GM23338 (cell line): ENCODE data around the gene HJV. TPM values are rescaled to one million over a fixed set of nuclear protein-coding genes. Genes with fewer than 3 reads are reported as not detected.

Source experiments
- ATAC-seq: fragments of 200-7000 bp; cut with Tn5 transposase; 3 replicates; pipeline ENCODE4 v1.9.1; 2020
- DNase-seq: peaks from one replicate; pipeline ENCODE4 v3.0.0-alpha.2; 2015; ENCODE audit warnings: low spot score
- H2AFZ ChIP-seq: fragments of 200-600 bp; sonication (generic); 2 replicates; pipeline ENCODE4 v1.8.0; 2016; ENCODE audit warnings: antibody characterized with exemption, mild to moderate bottlenecking, moderate library complexity
- H3F3A ChIP-seq: fragments of 200-600 bp; sonication (generic); replicated peaks from 2 replicates; pipeline ENCODE4 v1.8.0; 2017; ENCODE audit warnings: antibody characterized with exemption, mixed run types, low read depth
- H3K27ac ChIP-seq: fragments of 200-600 bp; sonication (generic); 2 replicates; pipeline ENCODE4 v1.6.1; 2016; ENCODE audit warnings: low read depth
- H3K27me3 ChIP-seq: fragments of 200-600 bp; sonication (generic); 2 replicates; pipeline ENCODE4 v1.8.0; 2016; ENCODE audit warnings: mild to moderate bottlenecking, mixed run types, moderate library complexity; ENCODE audit not compliant: insufficient read depth
- H3K36me3 ChIP-seq: fragments of 200-600 bp; sonication (generic); 2 replicates; pipeline ENCODE4 v1.8.0; 2016; ENCODE audit warnings: mild to moderate bottlenecking; ENCODE audit not compliant: insufficient read depth
- H3K4me1 ChIP-seq: fragments of 200-600 bp; sonication (generic); 2 replicates; pipeline ENCODE4 v1.8.0; 2016; ENCODE audit warnings: mild to moderate bottlenecking, moderate library complexity; ENCODE audit not compliant: insufficient read depth
- H3K4me2 ChIP-seq: fragments of 200-600 bp; sonication (generic); 2 replicates; pipeline ENCODE4 v1.7.1; 2017; ENCODE audit warnings: mixed run types
- H3K4me3 ChIP-seq: fragments of 200-600 bp; sonication (generic); 2 replicates; pipeline ENCODE4 v1.6.1; 2016; ENCODE audit warnings: mixed run types
- H3K79me2 ChIP-seq: fragments of 200-600 bp; sonication (generic); replicated peaks from 2 replicates; pipeline ENCODE4 v1.8.0; 2017; ENCODE audit warnings: mild to moderate bottlenecking; ENCODE audit not compliant: insufficient read depth
- H3K9me2 ChIP-seq: fragments of 200-600 bp; sonication (generic); 2 replicates; pipeline ENCODE4 v1.8.0; 2017; ENCODE audit not compliant: insufficient read depth
- H4K20me1 ChIP-seq: fragments of 200-600 bp; sonication (generic); replicated peaks from 2 replicates; pipeline ENCODE4 v1.8.0; 2017; ENCODE audit warnings: mild to moderate bottlenecking; ENCODE audit not compliant: insufficient read depth
- H3K27ac Mint-ChIP-seq: 2 replicates; pipeline ENCODE4 v1.8.0; 2020; ENCODE audit warnings: inconsistent platforms, mild to moderate bottlenecking, moderate library complexity, mixed read lengths
- H3K27me3 Mint-ChIP-seq: 3 replicates; pipeline ENCODE4 v1.8.0; 2022; ENCODE audit warnings: low read depth, mild to moderate bottlenecking, moderate library complexity, mixed read lengths, inconsistent platforms; ENCODE audit not compliant: insufficient read depth, poor library complexity
- H3K36me3 Mint-ChIP-seq: 3 replicates; pipeline ENCODE4 v1.8.0; 2021; ENCODE audit warnings: low read depth, mild to moderate bottlenecking, inconsistent platforms, moderate library complexity, mixed read lengths
- H3K4me1 Mint-ChIP-seq: 3 replicates; pipeline ENCODE4 v1.8.0; 2020; ENCODE audit warnings: mild to moderate bottlenecking, inconsistent platforms, mixed read lengths
- H3K4me3 Mint-ChIP-seq: 3 replicates; pipeline ENCODE4 v1.8.0; 2021; ENCODE audit warnings: moderate library complexity, mild to moderate bottlenecking, inconsistent platforms, mixed read lengths
- H3K9me3 Mint-ChIP-seq: 3 replicates; pipeline ENCODE4 v1.8.0; 2020; ENCODE audit warnings: moderate library complexity, mild to moderate bottlenecking, inconsistent platforms, mixed read lengths
- CTCF ChIP-seq, 2 experiments: fragments of 200-600 bp in 1 of 2; sonication (generic) in 1 of 2; conservative IDR thresholded peaks; 2 replicates each; pipeline versions ENCODE4 v1.5.1 to v1.6.1; 2016 to 2017; ENCODE audit warnings: antibody characterized with exemption in 2 of 2, low read depth in 2 of 2, mild to moderate bottlenecking in 2 of 2, moderate library complexity in 1 of 2
- ETS1 ChIP-seq: IDR thresholded peaks from 2 replicates; pipeline ENCODE4 v1.6.1; 2016; ENCODE audit warnings: antibody characterized with exemption
- EZH2 ChIP-seq: fragments of 200-600 bp; sonication (generic); IDR thresholded peaks from one replicate; pipeline ENCODE4 v1.8.0; 2017; ENCODE audit warnings: antibody characterized with exemption, mild to moderate bottlenecking, low read depth; ENCODE audit not compliant: unreplicated experiment
- EZH2phosphoT487 ChIP-seq: fragments of 200-600 bp; sonication (generic); IDR thresholded peaks from one replicate; pipeline ENCODE4 v1.8.1; 2018; ENCODE audit warnings: antibody characterized with exemption; ENCODE audit not compliant: unreplicated experiment
- JUNB ChIP-seq: IDR thresholded peaks from one replicate; pipeline ENCODE4 v1.6.1; 2016; ENCODE audit warnings: antibody characterized with exemption; ENCODE audit not compliant: unreplicated experiment
- NANOG ChIP-seq: IDR thresholded peaks from 2 replicates; pipeline ENCODE4 v1.6.1; 2016; ENCODE audit warnings: antibody characterized with exemption, borderline replicate concordance
- POLR2AphosphoS5 ChIP-seq: IDR thresholded peaks from 2 replicates; pipeline ENCODE4 v1.6.1; 2016; ENCODE audit warnings: antibody characterized with exemption, low read depth
- STAT1 ChIP-seq: IDR thresholded peaks from one replicate; pipeline ENCODE4 v1.6.1; 2016; ENCODE audit warnings: antibody characterized with exemption; ENCODE audit not compliant: unreplicated experiment
- ZNF114 ChIP-seq: fragments of 250-450 bp; sonication (Bioruptor Pico); IDR thresholded peaks from 2 replicates; pipeline ENCODE4 v1.5.0; 2020; ENCODE audit warnings: mild to moderate bottlenecking, moderate library complexity
- ZNF331 ChIP-seq: fragments of 250-450 bp; sonication (Bioruptor Pico); IDR thresholded peaks from 2 replicates; pipeline ENCODE4 v1.5.0; 2020; ENCODE audit warnings: low read depth, mild to moderate bottlenecking, moderate library complexity
- polyA plus RNA-seq: library from polyadenylated mRNA; unstranded; fragments of >200 nt; fragmentation: Nextera tagmentation; extraction: Ambion mirVana; gene quantifications from 2 replicates; pipeline ENCODE4 v1.2.1, GENCODE V29; 2016
- total RNA-seq: library from RNA; depleted of rRNA; stranded (reverse); fragments of >200 nt; shearing (Covaris generic); gene quantifications from 2 replicates; pipeline ENCODE4 v1.2.3, GENCODE V29; 2014
- TF ChIP-seq, protein P1 (sequence below): fragments of 250-450 bp; sonication (Bioruptor Pico); IDR thresholded peaks from 2 replicates; pipeline ENCODE4 v1.5.0; 2020; ENCODE audit warnings: mild to moderate bottlenecking, moderate library complexity
- TF ChIP-seq, protein P2 (sequence below): IDR thresholded peaks from one replicate; pipeline ENCODE4 v1.6.1; 2018; ENCODE audit warnings: antibody characterized with exemption; ENCODE audit not compliant: unreplicated experiment

The HJV gene
- total and polyA plus RNA-seq, 2 experiments from 2014 or later = 0.42 to 0.45 TPM

DNA sequence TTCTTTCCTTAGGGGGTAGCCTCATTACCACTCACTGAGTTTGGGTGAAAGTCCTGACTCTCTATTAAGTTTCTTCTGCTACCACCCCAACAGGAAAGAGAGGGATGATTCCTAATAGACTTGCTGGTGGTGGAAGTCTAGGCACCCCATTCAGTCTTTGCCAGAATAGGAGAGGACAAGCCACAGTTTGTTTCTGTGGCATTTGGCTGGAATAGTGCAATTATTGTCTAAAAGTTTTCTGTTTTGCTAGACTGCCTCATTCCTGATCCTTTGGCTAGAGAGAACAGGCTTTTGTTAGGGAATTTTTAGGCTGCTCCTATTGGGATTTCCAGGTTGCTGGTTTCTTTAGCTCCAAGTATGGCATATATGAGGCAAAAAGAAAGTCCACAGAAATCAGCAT, 9.9 kb upstream of the HJV start:
- Histone ChIP-seq H4K20me1 (no peaks in the 10 kb centered on the region), H2AFZ (no peak overlapping the region), H3K79me2 (no peaks in the 10 kb centered on the region), H3F3A (no peaks in the 10 kb centered on the region), H3K36me3 (no peaks in the 10 kb centered on the region), H3K4me2 (no peak overlapping the region), H3K4me1 (no peaks in the 10 kb centered on the region), H3K27ac (no peak overlapping the region), H3K9me2 (no peaks in the 10 kb centered on the region), H3K4me3 (no peak overlapping the region), H3K27me3 (no peaks in the 10 kb centered on the region)
- Mint-ChIP-seq H3K27me3 (peaks cover 13% of the 10 kb centered on the region), H3K27ac (no peak overlapping the region; the same call in 1 of the 2 replicates), H3K4me3 (no peak overlapping the region), H3K36me3 (no peaks in the 10 kb centered on the region), H3K4me1 (peaks cover 9% of the 10 kb centered on the region), H3K9me3 (peaks cover 4% of the 10 kb centered on the region; the same call in 2 of the 3 replicates)
- no peak for ATAC-seq
- DNase-seq = no peak
- TF ChIP-seq ZNF114 (CRISPR knock-in tag) (no peak), ZNF331 (CRISPR knock-in tag) (no peak), STAT1 (no peak), ETS1 (no peak), POLR2AphosphoS5 (no peak), EZH2phosphoT487 (no peak), NANOG (no peak), EZH2 (no peak), JUNB (no peak), CTCF (conservative IDR thresholded peaks at IDR 0.05; ENCODE audit: low read depth in 2 of 2) (no peak)
- TF ChIP-seq, protein P1, sequence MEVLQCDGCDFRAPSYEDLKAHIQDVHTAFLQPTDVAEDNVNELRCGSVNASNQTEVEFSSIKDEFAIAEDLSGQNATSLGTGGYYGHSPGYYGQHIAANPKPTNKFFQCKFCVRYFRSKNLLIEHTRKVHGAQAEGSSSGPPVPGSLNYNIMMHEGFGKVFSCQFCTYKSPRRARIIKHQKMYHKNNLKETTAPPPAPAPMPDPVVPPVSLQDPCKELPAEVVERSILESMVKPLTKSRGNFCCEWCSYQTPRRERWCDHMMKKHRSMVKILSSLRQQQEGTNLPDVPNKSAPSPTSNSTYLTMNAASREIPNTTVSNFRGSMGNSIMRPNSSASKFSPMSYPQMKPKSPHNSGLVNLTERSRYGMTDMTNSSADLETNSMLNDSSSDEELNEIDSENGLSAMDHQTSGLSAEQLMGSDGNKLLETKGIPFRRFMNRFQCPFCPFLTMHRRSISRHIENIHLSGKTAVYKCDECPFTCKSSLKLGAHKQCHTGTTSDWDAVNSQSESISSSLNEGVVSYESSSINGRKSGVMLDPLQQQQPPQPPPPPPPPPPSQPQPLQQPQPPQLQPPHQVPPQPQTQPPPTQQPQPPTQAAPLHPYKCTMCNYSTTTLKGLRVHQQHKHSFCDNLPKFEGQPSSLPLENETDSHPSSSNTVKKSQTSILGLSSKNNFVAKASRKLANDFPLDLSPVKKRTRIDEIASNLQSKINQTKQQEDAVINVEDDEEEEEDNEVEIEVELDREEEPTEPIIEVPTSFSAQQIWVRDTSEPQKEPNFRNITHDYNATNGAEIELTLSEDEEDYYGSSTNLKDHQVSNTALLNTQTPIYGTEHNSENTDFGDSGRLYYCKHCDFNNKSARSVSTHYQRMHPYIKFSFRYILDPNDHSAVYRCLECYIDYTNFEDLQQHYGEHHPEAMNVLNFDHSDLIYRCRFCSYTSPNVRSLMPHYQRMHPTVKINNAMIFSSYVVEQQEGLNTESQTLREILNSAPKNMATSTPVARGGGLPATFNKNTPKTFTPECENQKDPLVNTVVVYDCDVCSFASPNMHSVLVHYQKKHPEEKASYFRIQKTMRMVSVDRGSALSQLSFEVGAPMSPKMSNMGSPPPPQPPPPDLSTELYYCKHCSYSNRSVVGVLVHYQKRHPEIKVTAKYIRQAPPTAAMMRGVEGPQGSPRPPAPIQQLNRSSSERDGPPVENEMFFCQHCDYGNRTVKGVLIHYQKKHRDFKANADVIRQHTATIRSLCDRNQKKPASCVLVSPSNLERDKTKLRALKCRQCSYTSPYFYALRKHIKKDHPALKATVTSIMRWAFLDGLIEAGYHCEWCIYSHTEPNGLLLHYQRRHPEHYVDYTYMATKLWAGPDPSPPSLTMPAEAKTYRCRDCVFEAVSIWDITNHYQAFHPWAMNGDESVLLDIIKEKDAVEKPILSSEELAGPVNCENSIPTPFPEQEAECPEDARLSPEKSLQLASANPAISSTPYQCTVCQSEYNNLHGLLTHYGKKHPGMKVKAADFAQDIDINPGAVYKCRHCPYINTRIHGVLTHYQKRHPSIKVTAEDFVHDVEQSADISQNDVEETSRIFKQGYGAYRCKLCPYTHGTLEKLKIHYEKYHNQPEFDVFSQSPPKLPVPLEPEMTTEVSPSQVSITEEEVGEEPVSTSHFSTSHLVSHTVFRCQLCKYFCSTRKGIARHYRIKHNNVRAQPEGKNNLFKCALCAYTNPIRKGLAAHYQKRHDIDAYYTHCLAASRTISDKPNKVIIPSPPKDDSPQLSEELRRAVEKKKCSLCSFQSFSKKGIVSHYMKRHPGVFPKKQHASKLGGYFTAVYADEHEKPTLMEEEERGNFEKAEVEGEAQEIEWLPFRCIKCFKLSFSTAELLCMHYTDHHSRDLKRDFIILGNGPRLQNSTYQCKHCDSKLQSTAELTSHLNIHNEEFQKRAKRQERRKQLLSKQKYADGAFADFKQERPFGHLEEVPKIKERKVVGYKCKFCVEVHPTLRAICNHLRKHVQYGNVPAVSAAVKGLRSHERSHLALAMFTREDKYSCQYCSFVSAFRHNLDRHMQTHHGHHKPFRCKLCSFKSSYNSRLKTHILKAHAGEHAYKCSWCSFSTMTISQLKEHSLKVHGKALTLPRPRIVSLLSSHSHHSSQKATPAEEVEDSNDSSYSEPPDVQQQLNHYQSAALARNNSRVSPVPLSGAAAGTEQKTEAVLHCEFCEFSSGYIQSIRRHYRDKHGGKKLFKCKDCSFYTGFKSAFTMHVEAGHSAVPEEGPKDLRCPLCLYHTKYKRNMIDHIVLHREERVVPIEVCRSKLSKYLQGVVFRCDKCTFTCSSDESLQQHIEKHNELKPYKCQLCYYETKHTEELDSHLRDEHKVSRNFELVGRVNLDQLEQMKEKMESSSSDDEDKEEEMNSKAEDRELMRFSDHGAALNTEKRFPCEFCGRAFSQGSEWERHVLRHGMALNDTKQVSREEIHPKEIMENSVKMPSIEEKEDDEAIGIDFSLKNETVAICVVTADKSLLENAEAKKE = no peak
- TF ChIP-seq, protein P2, sequence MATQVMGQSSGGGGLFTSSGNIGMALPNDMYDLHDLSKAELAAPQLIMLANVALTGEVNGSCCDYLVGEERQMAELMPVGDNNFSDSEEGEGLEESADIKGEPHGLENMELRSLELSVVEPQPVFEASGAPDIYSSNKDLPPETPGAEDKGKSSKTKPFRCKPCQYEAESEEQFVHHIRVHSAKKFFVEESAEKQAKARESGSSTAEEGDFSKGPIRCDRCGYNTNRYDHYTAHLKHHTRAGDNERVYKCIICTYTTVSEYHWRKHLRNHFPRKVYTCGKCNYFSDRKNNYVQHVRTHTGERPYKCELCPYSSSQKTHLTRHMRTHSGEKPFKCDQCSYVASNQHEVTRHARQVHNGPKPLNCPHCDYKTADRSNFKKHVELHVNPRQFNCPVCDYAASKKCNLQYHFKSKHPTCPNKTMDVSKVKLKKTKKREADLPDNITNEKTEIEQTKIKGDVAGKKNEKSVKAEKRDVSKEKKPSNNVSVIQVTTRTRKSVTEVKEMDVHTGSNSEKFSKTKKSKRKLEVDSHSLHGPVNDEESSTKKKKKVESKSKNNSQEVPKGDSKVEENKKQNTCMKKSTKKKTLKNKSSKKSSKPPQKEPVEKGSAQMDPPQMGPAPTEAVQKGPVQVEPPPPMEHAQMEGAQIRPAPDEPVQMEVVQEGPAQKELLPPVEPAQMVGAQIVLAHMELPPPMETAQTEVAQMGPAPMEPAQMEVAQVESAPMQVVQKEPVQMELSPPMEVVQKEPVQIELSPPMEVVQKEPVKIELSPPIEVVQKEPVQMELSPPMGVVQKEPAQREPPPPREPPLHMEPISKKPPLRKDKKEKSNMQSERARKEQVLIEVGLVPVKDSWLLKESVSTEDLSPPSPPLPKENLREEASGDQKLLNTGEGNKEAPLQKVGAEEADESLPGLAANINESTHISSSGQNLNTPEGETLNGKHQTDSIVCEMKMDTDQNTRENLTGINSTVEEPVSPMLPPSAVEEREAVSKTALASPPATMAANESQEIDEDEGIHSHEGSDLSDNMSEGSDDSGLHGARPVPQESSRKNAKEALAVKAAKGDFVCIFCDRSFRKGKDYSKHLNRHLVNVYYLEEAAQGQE = no peak
